Fibroblast of lung (primary cell): Measurements from ENCODE around the gene DDTL. TPM values are rescaled to one million over a fixed set of nuclear protein-coding genes. Genes with fewer than 3 reads are reported as not detected.
A peak's percentile ranks its signal among the peaks of the same experiment; 100 is the strongest.

Experiments
- DNase-seq, 2 donors: peaks; one replicate each; pipeline versions ENCODE4 v3.0.0 to v3.0.0-alpha.2; 2010; ENCODE audit warnings: low read depth in 2 of 2
- H2AFZ ChIP-seq: 2 replicates; pipeline ENCODE4 v1.5.1; 2012; ENCODE audit warnings: low read length, control low read depth, inconsistent platforms
- H3K27ac ChIP-seq: 2 replicates; pipeline ENCODE4 v1.5.1; 2011; ENCODE audit warnings: low read length, control low read depth; ENCODE audit not compliant: insufficient read depth
- H3K27me3 ChIP-seq: 2 replicates; pipeline ENCODE4 v1.5.1; 2011; ENCODE audit warnings: mild to moderate bottlenecking, low read length; ENCODE audit not compliant: control insufficient read depth, insufficient read depth
- H3K36me3 ChIP-seq: 2 replicates; pipeline ENCODE4 v1.5.1; 2011; ENCODE audit warnings: low read length; ENCODE audit not compliant: control insufficient read depth, insufficient read depth
- H3K4me1 ChIP-seq: 2 replicates; pipeline ENCODE4 v1.5.1; 2011; ENCODE audit warnings: low read length; ENCODE audit not compliant: control insufficient read depth, insufficient read depth; ENCODE audit errors: extremely low read depth
- H3K4me2 ChIP-seq: 2 replicates; pipeline ENCODE4 v1.5.1; 2011; ENCODE audit warnings: low read length, control low read depth; ENCODE audit not compliant: insufficient read depth; ENCODE audit errors: extremely low read depth
- H3K4me3 ChIP-seq, 4 experiments: fragments of 200-600 bp in 1 of 4; sonication (generic) in 1 of 4; replicated peaks in 1 of 4; 2 replicates each; pipeline ENCODE4 v1.5.1; 2011 to 2016; ENCODE audit warnings: low read length in 4 of 4, low read depth in 3 of 4, mild to moderate bottlenecking in 3 of 4, control low read depth in 2 of 4, inconsistent platforms in 1 of 4, mixed read lengths in 1 of 4; ENCODE audit not compliant: insufficient read depth in 1 of 4; ENCODE audit errors: control extremely low read depth in 1 of 4
- H3K79me2 ChIP-seq: 2 replicates; pipeline ENCODE4 v1.5.1; 2012; ENCODE audit warnings: mild to moderate bottlenecking, low read length, inconsistent platforms; ENCODE audit not compliant: control insufficient read depth, insufficient read depth
- H3K9ac ChIP-seq: 2 replicates; pipeline ENCODE4 v1.5.1; 2011; ENCODE audit warnings: mild to moderate bottlenecking, low read length, control low read depth; ENCODE audit not compliant: insufficient read depth
- H3K9me3 ChIP-seq: 2 replicates; pipeline ENCODE4 v1.5.1; 2012; ENCODE audit warnings: low read depth, low read length; ENCODE audit not compliant: control insufficient read depth, insufficient read depth
- H4K20me1 ChIP-seq: 2 replicates; pipeline ENCODE4 v1.5.1; 2011; ENCODE audit warnings: low read length; ENCODE audit not compliant: control insufficient read depth, insufficient read depth; ENCODE audit errors: extremely low read depth
- CTCF ChIP-seq, 2 donors: IDR thresholded peaks in 1 of 2; conservative IDR thresholded peaks in 1 of 2; 1 replicate in 1 of 2; 2 replicates in 1 of 2; pipeline ENCODE4 v1.5.1; 2011 to 2012; ENCODE audit warnings: low read length in 2 of 2, control low read depth in 1 of 2, inconsistent platforms in 1 of 2, low read depth in 1 of 2, mild to moderate bottlenecking in 1 of 2
- EZH2 ChIP-seq: IDR thresholded peaks from 2 replicates; pipeline ENCODE4 v1.5.1; 2012; ENCODE audit warnings: low read length, control low read depth, mild to moderate bottlenecking; ENCODE audit errors: missing control alignments
- polyA plus RNA-seq, 2 donors: library from polyadenylated mRNA; depleted of rRNA in 1 of 2; stranded (reverse) in 1 of 2; unstranded in 1 of 2; fragments of >200 nt; gene quantifications; 2 replicates each; pipeline ENCODE4 v1.2.1, GENCODE V29; 2011 to 2012; ENCODE audit warnings: missing spikeins in 1 of 2
- total RNA-seq: library from RNA; depleted of rRNA; stranded (reverse); fragments of >200 nt; gene quantifications from 2 replicates; pipeline ENCODE4 v1.2.1, GENCODE V29; 2014

DDTL gene
- total and polyA plus RNA-seq, 2 donors (not counting 1 experiment from before 2014, with no cell fraction given): 0.51 to 4.1 TPM

DNA sequence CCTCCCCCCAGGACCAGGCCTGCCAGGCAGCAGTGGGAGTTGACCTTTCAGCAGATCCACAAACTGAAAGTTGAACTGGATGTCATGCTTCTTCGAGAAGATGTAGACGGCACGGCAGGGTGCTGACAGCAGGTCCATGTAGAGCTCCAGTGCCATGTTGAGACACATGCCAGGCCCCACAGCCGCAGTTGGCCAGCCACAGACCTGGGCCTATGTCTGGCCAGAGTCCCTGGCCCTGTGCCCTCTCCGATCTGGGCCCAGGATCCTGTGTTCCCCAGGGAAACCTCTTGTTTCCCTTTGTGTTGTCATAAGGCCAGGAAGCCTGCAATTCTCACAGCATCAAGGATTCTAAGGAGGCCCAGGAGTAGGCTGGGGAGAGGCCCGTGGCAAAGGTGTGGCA, 38.5 kb downstream of the DDTL start, which contains the start of gene GSTT4:
Gene GSTT4 (minus strand): TSS at position 253 of the 400 bp plus-strand sequence. CDS start 97 bp downstream, at position 156.
- no peak within 1 kb of the TSS for H3K4me3 ChIP-seq
- H3K27ac ChIP-seq: no peak within 1 kb of the TSS
- no peaks in the 10 kb centered on the region for H3K4me1 ChIP-seq
- H3K36me3 ChIP-seq: no peaks in the 10 kb centered on the region
- H3K9me3 ChIP-seq: no peaks in the 10 kb centered on the region
- no peaks in the 10 kb centered on the region for H3K79me2 ChIP-seq
- peak within 1 kb of the TSS; percentile 31 for H2AFZ ChIP-seq
- no peak for TF ChIP-seq CTCF (conservative IDR thresholded peaks at IDR 0.05 in 1 of 2, IDR thresholded peaks at IDR 0.05 in 1 of 2; ENCODE audit: low read depth in 1 of 2, low read length in 2 of 2)
- TF ChIP-seq EZH2: no peak
- H3K4me2 ChIP-seq: peak within 1 kb of the TSS; percentile 40
- no peaks in the 10 kb centered on the region for H4K20me1 ChIP-seq
- no peak for DNase-seq
- no peak within 1 kb of the TSS for H3K9ac ChIP-seq
- peaks cover 3% of the 10 kb centered on the region for H3K27me3 ChIP-seq

- no peak overlapping the region for H3K4me2 ChIP-seq
- H2AFZ ChIP-seq: no peak overlapping the region
- no peak overlapping the region for H3K27ac ChIP-seq
- no peaks in the 10 kb centered on the region for H3K9me3 ChIP-seq
- H3K9ac ChIP-seq: no peak overlapping the region
- no peak for DNase-seq
- no peaks in the 10 kb centered on the region for H4K20me1 ChIP-seq
- no peak for TF ChIP-seq EZH2
- no peak for TF ChIP-seq CTCF (conservative IDR thresholded peaks at IDR 0.05 in 1 of 2, IDR thresholded peaks at IDR 0.05 in 1 of 2; ENCODE audit: low read depth in 1 of 2, low read length in 2 of 2)
- H3K4me3 ChIP-seq: no peak overlapping the region
- H3K4me1 ChIP-seq: no peaks in the 10 kb centered on the region
- no peaks in the 10 kb centered on the region for H3K36me3 ChIP-seq
- H3K79me2 ChIP-seq: no peaks in the 10 kb centered on the region
- peaks cover 3% of the 10 kb centered on the region for H3K27me3 ChIP-seq
Measured at GRCh38 chr22:24006207-24006913, 39.7 kb downstream of the DDTL start.

DNA sequence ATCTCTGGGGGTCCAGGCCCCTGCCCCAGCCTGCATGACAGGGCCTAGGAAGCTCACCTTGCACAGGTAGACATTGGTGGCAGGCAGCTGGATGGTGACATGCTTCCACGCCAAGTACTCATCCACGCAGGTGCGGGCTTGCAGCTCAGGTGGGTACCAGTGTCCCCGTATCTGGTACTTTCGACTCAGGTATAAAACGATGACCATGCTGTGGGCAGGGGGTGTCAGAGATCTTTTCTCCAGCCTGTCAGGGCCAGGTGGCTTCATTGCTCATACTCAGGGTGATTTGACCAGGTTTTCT, 40.2 kb downstream of the DDTL start:
- Histone ChIP-seq H3K9ac (no peak overlapping the region), H3K4me1 (no peaks in the 10 kb centered on the region), H3K4me2 (no peak overlapping the region)

More for the DNA sequence above, 40.2 kb downstream of the DDTL start:
- H3K27me3 ChIP-seq: peaks cover 3% of the 10 kb centered on the region
- H4K20me1 ChIP-seq: no peaks in the 10 kb centered on the region
- H3K79me2 ChIP-seq: peaks cover 5% of the 10 kb centered on the region
- no peaks in the 10 kb centered on the region for H3K36me3 ChIP-seq
- H2AFZ ChIP-seq: no peak overlapping the region
- no peak for TF ChIP-seq CTCF (conservative IDR thresholded peaks at IDR 0.05 in 1 of 2, IDR thresholded peaks at IDR 0.05 in 1 of 2; ENCODE audit: low read depth in 1 of 2, low read length in 2 of 2)
- TF ChIP-seq EZH2: no peak
- no peak overlapping the region for H3K27ac ChIP-seq
- no peak overlapping the region for H3K4me3 ChIP-seq
- DNase-seq: no peak
- H3K9me3 ChIP-seq: no peaks in the 10 kb centered on the region
